PFSK-1 (cell line): ENCODE results near the gene KIF3A.

Experiments
- REST ChIP-seq, 2 experiments: IDR thresholded peaks; 2 replicates each; pipeline versions ENCODE4 v1.6.1 to v1.8.0; 2011 to 2012; ENCODE audit warnings: low read depth in 2 of 2, low read length in 2 of 2, control low read depth in 1 of 2, inconsistent platforms in 1 of 2, mild to moderate bottlenecking in 1 of 2, moderate library complexity in 1 of 2; ENCODE audit not compliant: insufficient read depth in 1 of 2
- SIN3A ChIP-seq: IDR thresholded peaks from 2 replicates; pipeline ENCODE4 v1.6.1; 2012; ENCODE audit warnings: mild to moderate bottlenecking, low read length, moderate library complexity, borderline replicate concordance; ENCODE audit not compliant: insufficient read depth

GRCh38 chr5:132646583-132647266 lies 90.6 kb downstream of the KIF3A start:
- no peak for TF ChIP-seq SIN3A
- TF ChIP-seq REST (IDR thresholded peaks at IDR 0.05; ENCODE audit: insufficient read depth in 1 of 2, low read depth in 2 of 2, low read length in 2 of 2): no peak
